Vagina (tissue), 2 donors: ENCODE results near the gene ZDHHC3.

Experiments used
- CTCF ChIP-seq, 3 experiments: fragments of 450-650 bp in 2 of 3; fragments of 200-600 bp in 1 of 3; sonication (generic) in 1 of 3; IDR thresholded peaks; one replicate each; pipeline ENCODE4 v1.5.1; 2017 to 2019; ENCODE audit warnings: antibody characterized with exemption in 3 of 3, mild to moderate bottlenecking in 2 of 3, moderate library complexity in 2 of 3
- POLR2A ChIP-seq, 2 donors: fragments of 450-650 bp; IDR thresholded peaks; one replicate each; pipeline ENCODE4 v1.6.1; 2017; ENCODE audit warnings: antibody characterized with exemption in 2 of 2, mild to moderate bottlenecking in 2 of 2, moderate library complexity in 2 of 2
- POLR2AphosphoS5 ChIP-seq, 2 donors: sonication (generic); formaldehyde crosslinking; IDR thresholded peaks; one replicate each; pipeline ENCODE4 v1.9.0; 2017; ENCODE audit warnings: antibody characterized with exemption in 2 of 2, mild to moderate bottlenecking in 2 of 2, low read depth in 1 of 2; ENCODE audit not compliant: insufficient read depth in 1 of 2

- TF ChIP-seq CTCF (IDR thresholded peaks at IDR 0.05) (no peak), POLR2A (IDR thresholded peaks at IDR 0.05) (no peak), POLR2AphosphoS5 (IDR thresholded peaks at IDR 0.05; ENCODE audit: insufficient read depth in 1 of 2, low read depth in 1 of 2) (no peak)
Observed at GRCh38 chr3:44958386-44958785, 17.6 kb downstream of the ZDHHC3 start.
